Ishikawa (cell line): ENCODE data around the gene P2RX1.

Experiments used
- CEBPB ChIP-seq: IDR thresholded peaks from 2 replicates; pipeline ENCODE4 v1.6.1; 2012
- CREB1 ChIP-seq: IDR thresholded peaks from 2 replicates; pipeline ENCODE4 v1.6.1; 2012; ENCODE audit warnings: low read depth
- EGR1 ChIP-seq: IDR thresholded peaks from 2 replicates; pipeline ENCODE4 v1.6.1; 2012
- EP300 ChIP-seq: IDR thresholded peaks from 2 replicates; pipeline ENCODE4 v1.6.1; 2012; ENCODE audit warnings: borderline replicate concordance
- FOXM1 ChIP-seq: IDR thresholded peaks from 2 replicates; pipeline ENCODE4 v1.6.1; 2012; ENCODE audit warnings: low read depth, borderline replicate concordance
- MAX ChIP-seq: IDR thresholded peaks from 2 replicates; pipeline ENCODE4 v1.6.1; 2012
- NFIC ChIP-seq: IDR thresholded peaks from 2 replicates; pipeline ENCODE4 v1.6.1; 2012
- RAD21 ChIP-seq: IDR thresholded peaks from 2 replicates; pipeline ENCODE4 v1.6.1; 2012; ENCODE audit warnings: low read depth
- TAF1 ChIP-seq: IDR thresholded peaks from 2 replicates; pipeline ENCODE4 v1.6.1; 2012; ENCODE audit warnings: low read depth, mild to moderate bottlenecking
- TCF12 ChIP-seq: IDR thresholded peaks from 2 replicates; pipeline ENCODE4 v1.6.1; 2012; ENCODE audit warnings: low read depth
- TEAD4 ChIP-seq: IDR thresholded peaks from 2 replicates; pipeline ENCODE4 v1.6.1; 2012
- YY1 ChIP-seq: IDR thresholded peaks from 2 replicates; pipeline ENCODE4 v1.6.1; 2012; ENCODE audit warnings: low read depth
- ZBTB7A ChIP-seq: IDR thresholded peaks from 2 replicates; pipeline ENCODE4 v1.6.1; 2012; ENCODE audit warnings: low read depth
- TF ChIP-seq, protein P1 (sequence below): IDR thresholded peaks from 2 replicates; pipeline ENCODE4 v1.6.1; 2012; ENCODE audit warnings: low read depth, mild to moderate bottlenecking
- TF ChIP-seq, protein P2 (sequence below): IDR thresholded peaks from 2 replicates; pipeline ENCODE4 v1.6.1; 2012

P2RX1 gene

GRCh38 chr17:3914312-3914670 lies 2.0 kb downstream of the P2RX1 start:
- no peak for TF ChIP-seq MAX
- TF ChIP-seq CREB1, result no peak
- TF ChIP-seq CEBPB, result no peak
- TF ChIP-seq, protein P1, sequence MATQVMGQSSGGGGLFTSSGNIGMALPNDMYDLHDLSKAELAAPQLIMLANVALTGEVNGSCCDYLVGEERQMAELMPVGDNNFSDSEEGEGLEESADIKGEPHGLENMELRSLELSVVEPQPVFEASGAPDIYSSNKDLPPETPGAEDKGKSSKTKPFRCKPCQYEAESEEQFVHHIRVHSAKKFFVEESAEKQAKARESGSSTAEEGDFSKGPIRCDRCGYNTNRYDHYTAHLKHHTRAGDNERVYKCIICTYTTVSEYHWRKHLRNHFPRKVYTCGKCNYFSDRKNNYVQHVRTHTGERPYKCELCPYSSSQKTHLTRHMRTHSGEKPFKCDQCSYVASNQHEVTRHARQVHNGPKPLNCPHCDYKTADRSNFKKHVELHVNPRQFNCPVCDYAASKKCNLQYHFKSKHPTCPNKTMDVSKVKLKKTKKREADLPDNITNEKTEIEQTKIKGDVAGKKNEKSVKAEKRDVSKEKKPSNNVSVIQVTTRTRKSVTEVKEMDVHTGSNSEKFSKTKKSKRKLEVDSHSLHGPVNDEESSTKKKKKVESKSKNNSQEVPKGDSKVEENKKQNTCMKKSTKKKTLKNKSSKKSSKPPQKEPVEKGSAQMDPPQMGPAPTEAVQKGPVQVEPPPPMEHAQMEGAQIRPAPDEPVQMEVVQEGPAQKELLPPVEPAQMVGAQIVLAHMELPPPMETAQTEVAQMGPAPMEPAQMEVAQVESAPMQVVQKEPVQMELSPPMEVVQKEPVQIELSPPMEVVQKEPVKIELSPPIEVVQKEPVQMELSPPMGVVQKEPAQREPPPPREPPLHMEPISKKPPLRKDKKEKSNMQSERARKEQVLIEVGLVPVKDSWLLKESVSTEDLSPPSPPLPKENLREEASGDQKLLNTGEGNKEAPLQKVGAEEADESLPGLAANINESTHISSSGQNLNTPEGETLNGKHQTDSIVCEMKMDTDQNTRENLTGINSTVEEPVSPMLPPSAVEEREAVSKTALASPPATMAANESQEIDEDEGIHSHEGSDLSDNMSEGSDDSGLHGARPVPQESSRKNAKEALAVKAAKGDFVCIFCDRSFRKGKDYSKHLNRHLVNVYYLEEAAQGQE, result no peak
- no peak for TF ChIP-seq EP300
- no peak for TF ChIP-seq TCF12

DNA sequence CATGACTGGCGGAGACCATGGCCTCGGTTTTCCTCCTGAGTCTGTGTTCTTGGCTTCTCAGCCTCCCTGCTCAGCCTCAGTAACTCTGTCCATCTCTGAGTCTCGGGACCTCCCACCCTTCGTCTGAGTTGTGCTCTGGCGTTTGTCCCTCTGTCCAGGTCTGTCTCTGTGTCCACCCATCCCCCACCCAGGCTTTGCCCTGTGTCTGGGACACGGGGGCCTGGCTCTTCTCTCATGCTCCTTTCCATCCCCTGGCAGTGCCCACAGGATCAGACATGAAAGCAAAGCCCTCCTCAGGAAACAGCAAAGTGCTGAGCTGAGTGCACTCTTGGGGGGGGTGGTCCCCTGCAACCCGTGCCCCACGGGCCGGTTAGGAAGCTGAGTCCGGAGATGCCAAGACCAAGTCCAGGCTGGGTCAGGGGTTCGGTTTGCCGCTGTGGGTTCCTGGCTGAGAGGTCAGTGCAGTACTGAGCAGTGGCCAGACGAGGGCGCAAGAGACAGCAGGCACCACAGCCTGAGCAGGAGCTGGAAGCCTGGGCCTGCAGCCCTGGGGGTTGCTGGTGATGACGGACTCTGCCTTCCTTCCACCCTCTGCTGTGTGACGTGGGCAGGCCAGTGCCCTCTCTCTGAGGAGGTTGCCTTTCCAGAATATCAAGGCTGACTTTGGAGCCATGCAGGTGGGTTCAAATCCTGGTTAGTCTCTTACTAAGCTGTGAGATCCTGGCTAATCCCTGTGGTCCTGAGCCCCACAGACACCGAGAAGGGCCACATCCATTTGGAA lies 2.5 kb downstream of the P2RX1 start:
- TF ChIP-seq YY1, result no peak
- no peak for TF ChIP-seq EGR1
- TF ChIP-seq TEAD4, result no peak
- TF ChIP-seq MAX, result no peak
- TF ChIP-seq RAD21, result peak; percentile 94

DNA sequence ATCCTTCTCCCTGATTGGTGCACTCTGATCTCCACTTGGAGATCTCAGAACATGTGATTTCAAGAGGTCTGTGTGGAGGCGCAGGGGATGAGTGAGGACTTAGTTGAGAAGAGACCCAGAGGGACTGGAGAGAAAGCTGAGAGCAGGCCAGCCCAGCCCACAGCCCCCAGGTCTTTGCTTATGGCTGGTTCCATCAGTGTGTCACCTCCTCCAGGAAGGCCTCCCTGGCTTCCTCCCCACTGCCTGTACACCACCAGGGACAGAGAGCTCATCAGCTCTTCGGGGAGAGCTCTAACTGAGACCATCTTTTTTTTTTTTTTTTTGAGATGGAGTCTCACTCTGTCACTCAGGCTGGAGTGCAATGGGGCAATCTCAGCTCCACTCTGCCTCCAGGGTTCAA lies 3.4 kb downstream of the P2RX1 start:
- TF ChIP-seq NFIC (no peak), RAD21 (no peak), YY1 (no peak), CREB1 (no peak), MAX (no peak), ZBTB7A (no peak), TAF1 (no peak), FOXM1 (no peak), EGR1 (no peak), CEBPB (no peak), TEAD4 (no peak), TCF12 (no peak), EP300 (no peak)
- TF ChIP-seq, protein P2, sequence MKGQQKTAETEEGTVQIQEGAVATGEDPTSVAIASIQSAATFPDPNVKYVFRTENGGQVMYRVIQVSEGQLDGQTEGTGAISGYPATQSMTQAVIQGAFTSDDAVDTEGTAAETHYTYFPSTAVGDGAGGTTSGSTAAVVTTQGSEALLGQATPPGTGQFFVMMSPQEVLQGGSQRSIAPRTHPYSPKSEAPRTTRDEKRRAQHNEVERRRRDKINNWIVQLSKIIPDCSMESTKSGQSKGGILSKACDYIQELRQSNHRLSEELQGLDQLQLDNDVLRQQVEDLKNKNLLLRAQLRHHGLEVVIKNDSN, result no peak
- TF ChIP-seq, protein P1, result no peak

DNA sequence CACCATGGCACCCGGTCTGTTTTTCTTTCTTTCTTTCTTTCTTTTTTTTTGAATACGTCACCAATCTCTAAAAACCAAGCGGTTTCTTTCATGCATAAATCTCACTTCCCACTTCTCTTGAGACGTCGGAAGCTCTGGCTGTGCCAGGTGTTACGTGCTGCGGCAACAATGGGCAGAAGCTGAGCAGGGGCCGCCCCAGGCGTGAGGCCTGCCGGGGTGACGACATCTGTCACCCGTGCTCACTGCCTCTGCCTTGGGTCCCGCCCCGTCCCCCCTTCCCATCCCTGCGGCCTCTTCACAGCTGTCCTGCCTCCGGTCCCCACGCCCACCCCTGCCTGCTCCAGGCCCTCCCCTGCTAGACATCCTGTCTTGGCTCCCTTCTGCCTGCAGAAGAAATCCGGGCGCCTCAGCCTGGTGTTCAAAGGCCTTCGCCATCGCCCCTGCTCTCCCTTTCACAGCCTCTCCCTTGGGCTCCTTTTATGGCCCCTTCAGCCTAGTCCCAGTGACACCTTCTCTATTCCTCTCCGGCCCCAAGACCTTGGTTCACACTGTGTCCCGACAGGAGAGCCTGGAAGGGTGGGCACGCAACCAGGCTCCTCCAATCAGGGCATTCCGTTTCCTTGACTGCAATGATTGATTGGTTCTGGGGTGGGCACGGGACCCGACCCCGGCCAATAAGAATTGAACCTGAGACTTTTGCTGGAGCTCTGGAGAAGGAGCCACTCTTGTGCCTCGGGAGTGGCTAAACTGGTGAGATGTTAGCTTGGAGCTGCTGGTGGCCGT lies 4.8 kb downstream of the P2RX1 start:
- TF ChIP-seq ZBTB7A (no peak), CREB1 (no peak), EP300 (no peak), MAX (no peak), YY1 (no peak), CEBPB (no peak), TAF1 (no peak), TCF12 (no peak), FOXM1 (no peak), NFIC (no peak), TEAD4 (no peak), EGR1 (no peak), RAD21 (no peak)
- TF ChIP-seq, protein P2, result no peak
- TF ChIP-seq, protein P1, result no peak
